ENCODE data around the gene ANGPT4. TPM values are rescaled to one million over a fixed set of nuclear protein-coding genes. Genes with fewer than 3 reads are reported as not detected.

The ANGPT4 gene
- total RNA-seq, 1 experiment from 2014 or later = not detected

DNA sequence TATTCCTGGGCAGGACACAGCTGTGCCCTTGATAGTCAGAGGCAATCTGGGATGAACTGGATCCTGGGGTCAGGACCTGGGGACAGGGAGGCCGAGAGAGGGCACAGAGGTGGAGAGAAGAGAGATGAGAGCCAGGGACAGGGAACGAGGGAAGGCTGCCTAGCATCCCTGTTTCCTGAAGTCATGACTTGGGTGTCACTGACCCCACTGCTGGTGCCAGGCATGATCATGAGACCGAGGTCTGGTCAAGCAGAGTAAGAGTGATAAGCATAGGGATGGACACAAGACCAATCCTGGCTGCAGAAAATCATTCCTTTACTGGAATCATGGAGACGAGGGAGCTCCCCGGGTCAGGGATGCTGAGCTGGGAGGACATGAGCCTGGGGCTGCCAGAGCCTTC is 46.5 kb downstream of the ANGPT4 start:
- DNase-seq (ENCODE audit: low read depth, low spot score) = no peak
- ChIA-PET POLR2A (no interaction called here), CTCF (interaction anchor here (0.6 kb wide), 1 partner anchor 88 kb away, joined by 4 read pairs; no protein-coding TSS in a partner anchor)
- no peak overlapping the region for H3K4me3 ChIP-seq (ENCODE audit: low read depth in 2 of 2, low read length in 2 of 2)
- no peaks in the 10 kb centered on the region for H3K4me1 ChIP-seq (ENCODE audit: control insufficient read depth, insufficient read depth, low read length)
- no peaks in the 10 kb centered on the region for H3K36me3 ChIP-seq (ENCODE audit: control insufficient read depth, insufficient read depth, low read length)
- intact Hi-C loops (cut with micrococcal nuclease; ENCODE audit: unreplicated experiment) (no loop called here), in situ Hi-C loops (cut with HindIII; ENCODE audit: low pct_unique_long_range_greater_than_20kb, low sequenced_read_pairs) (no loop called here)
- TF ChIP-seq, protein P1, sequence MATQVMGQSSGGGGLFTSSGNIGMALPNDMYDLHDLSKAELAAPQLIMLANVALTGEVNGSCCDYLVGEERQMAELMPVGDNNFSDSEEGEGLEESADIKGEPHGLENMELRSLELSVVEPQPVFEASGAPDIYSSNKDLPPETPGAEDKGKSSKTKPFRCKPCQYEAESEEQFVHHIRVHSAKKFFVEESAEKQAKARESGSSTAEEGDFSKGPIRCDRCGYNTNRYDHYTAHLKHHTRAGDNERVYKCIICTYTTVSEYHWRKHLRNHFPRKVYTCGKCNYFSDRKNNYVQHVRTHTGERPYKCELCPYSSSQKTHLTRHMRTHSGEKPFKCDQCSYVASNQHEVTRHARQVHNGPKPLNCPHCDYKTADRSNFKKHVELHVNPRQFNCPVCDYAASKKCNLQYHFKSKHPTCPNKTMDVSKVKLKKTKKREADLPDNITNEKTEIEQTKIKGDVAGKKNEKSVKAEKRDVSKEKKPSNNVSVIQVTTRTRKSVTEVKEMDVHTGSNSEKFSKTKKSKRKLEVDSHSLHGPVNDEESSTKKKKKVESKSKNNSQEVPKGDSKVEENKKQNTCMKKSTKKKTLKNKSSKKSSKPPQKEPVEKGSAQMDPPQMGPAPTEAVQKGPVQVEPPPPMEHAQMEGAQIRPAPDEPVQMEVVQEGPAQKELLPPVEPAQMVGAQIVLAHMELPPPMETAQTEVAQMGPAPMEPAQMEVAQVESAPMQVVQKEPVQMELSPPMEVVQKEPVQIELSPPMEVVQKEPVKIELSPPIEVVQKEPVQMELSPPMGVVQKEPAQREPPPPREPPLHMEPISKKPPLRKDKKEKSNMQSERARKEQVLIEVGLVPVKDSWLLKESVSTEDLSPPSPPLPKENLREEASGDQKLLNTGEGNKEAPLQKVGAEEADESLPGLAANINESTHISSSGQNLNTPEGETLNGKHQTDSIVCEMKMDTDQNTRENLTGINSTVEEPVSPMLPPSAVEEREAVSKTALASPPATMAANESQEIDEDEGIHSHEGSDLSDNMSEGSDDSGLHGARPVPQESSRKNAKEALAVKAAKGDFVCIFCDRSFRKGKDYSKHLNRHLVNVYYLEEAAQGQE (IDR thresholded peaks at IDR 0.05; ENCODE audit: insufficient read depth in 1 of 2, low read depth in 2 of 2, low read length in 1 of 2) = no peak
- TF ChIP-seq POLR2AphosphoS5 (IDR thresholded peaks at IDR 0.05; ENCODE audit: low read depth, low read length) (no peak), TCF7L2 (IDR thresholded peaks at IDR 0.05; ENCODE audit: low read depth, low read length) (no peak), SIN3A (IDR thresholded peaks at IDR 0.05; ENCODE audit: borderline replicate concordance, insufficient read depth, low read depth, low read length) (no peak)
- TF ChIP-seq, protein P2, sequence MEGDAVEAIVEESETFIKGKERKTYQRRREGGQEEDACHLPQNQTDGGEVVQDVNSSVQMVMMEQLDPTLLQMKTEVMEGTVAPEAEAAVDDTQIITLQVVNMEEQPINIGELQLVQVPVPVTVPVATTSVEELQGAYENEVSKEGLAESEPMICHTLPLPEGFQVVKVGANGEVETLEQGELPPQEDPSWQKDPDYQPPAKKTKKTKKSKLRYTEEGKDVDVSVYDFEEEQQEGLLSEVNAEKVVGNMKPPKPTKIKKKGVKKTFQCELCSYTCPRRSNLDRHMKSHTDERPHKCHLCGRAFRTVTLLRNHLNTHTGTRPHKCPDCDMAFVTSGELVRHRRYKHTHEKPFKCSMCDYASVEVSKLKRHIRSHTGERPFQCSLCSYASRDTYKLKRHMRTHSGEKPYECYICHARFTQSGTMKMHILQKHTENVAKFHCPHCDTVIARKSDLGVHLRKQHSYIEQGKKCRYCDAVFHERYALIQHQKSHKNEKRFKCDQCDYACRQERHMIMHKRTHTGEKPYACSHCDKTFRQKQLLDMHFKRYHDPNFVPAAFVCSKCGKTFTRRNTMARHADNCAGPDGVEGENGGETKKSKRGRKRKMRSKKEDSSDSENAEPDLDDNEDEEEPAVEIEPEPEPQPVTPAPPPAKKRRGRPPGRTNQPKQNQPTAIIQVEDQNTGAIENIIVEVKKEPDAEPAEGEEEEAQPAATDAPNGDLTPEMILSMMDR (IDR thresholded peaks at IDR 0.05) = no peak
- H3K27ac ChIP-seq (ENCODE audit: low read length) = no peak overlapping the region
- no TSS peak for BruUV-seq (replicated peaks)
- no peak for ATAC-seq
- H3K9me3 ChIP-seq (ENCODE audit: control insufficient read depth, insufficient read depth, low read depth, low read length) = no peaks in the 10 kb centered on the region
- no peaks in the 10 kb centered on the region; the same call in 1 of the 2 replicates for H3K27me3 ChIP-seq (ENCODE audit: control insufficient read depth, insufficient read depth, low read length)

DNA sequence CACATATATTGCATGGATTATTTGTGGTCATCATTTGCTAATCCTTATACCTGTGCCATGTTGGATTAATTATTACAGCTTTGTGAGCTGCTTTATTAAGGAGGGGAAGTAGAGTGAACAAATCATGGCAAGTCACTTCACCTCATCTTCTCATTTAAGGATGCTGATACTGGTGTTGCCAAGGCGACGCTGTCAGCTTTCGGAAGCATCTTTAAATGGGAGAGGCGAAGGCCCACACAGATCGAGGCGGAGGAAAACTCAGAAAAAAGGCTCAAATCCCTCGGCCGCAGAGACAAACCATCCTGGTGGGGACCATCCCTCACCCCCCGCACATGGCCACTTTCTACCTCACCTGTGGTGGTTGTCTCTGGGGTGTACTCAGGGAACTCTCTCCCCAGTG is 47.9 kb downstream of the ANGPT4 start:
- H3K27me3 ChIP-seq (ENCODE audit: control insufficient read depth, insufficient read depth, low read length) = no peaks in the 10 kb centered on the region; the same call in 1 of the 2 replicates
- CTCF ChIA-PET = interaction anchor here (0.6 kb wide), 1 partner anchor 19 kb away, joined by 6 read pairs; no protein-coding TSS in a partner anchor
- H3K4me1 ChIP-seq (ENCODE audit: control insufficient read depth, insufficient read depth, low read length) = no peaks in the 10 kb centered on the region
- TF ChIP-seq, protein P2 (IDR thresholded peaks at IDR 0.05) = no peak
- TF ChIP-seq POLR2AphosphoS5 (IDR thresholded peaks at IDR 0.05; ENCODE audit: low read depth, low read length) (no peak), SIN3A (IDR thresholded peaks at IDR 0.05; ENCODE audit: borderline replicate concordance, insufficient read depth, low read depth, low read length) (no peak), TCF7L2 (IDR thresholded peaks at IDR 0.05; ENCODE audit: low read depth, low read length) (no peak)
- TF ChIP-seq, protein P1 (IDR thresholded peaks at IDR 0.05; ENCODE audit: insufficient read depth in 1 of 2, low read depth in 2 of 2, low read length in 1 of 2) = no peak
- in situ Hi-C loops (cut with HindIII; ENCODE audit: low pct_unique_long_range_greater_than_20kb, low sequenced_read_pairs) = no loop called here
- POLR2A ChIA-PET = no interaction called here
- intact Hi-C loops (cut with micrococcal nuclease; ENCODE audit: unreplicated experiment) = no loop called here
- H3K9me3 ChIP-seq (ENCODE audit: control insufficient read depth, insufficient read depth, low read depth, low read length) = no peaks in the 10 kb centered on the region
- H3K36me3 ChIP-seq (ENCODE audit: control insufficient read depth, insufficient read depth, low read length) = no peaks in the 10 kb centered on the region
- H3K27ac ChIP-seq (ENCODE audit: low read length) = no peak overlapping the region
- no peak for ATAC-seq
- DNase-seq (ENCODE audit: low read depth, low spot score) = no peak
- BruUV-seq (replicated peaks) = no TSS peak
- no peak overlapping the region for H3K4me3 ChIP-seq (ENCODE audit: low read depth in 2 of 2, low read length in 2 of 2)
